Stimulated activated CD4-positive, alpha-beta T cell treated with anti-CD3 and anti-CD28 coated beads, Interleukin-4, amount 100 ng/mL, for 4 hours (primary cell): ENCODE results near the gene ZNG1A.
"Not testable (repeated sequence)": the region's sequence is repeated elsewhere in the genome, so short reads cannot be mapped to it uniquely, and the experiment has no call there.

ENCODE experiments used
- DNase-seq, 2 experiments: peaks; one replicate each; pipeline ENCODE4 v3.0.0-alpha.2; 2020

Gene ZNG1A

DNA sequence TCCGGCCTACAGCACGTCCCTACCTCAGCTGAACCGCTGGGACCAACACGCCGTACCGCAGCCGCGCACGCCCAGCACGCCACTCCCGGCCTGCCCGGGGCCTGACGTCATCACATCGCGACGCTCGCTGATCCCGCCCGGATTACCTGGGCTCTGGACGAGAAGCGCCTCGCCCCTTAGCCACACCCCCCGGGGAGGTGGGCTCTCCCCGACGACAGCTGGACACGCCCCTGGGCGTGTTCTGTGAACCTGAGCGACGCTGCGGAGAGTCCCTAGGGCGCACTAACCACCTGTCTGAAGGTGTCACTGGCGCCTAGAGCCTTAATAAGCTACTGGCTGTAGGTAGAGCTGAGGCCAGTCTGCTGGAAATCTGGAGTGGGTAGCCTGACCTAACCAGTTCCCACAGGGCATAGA lies at the start of gene ZNG1A:
Gene ZNG1A (minus strand): TSS at position 87 of the 414 bp plus-strand sequence. CDS start 87 bp downstream, outside the sequence.
- peak; percentile 67 to 86 for DNase-seq

DNA sequence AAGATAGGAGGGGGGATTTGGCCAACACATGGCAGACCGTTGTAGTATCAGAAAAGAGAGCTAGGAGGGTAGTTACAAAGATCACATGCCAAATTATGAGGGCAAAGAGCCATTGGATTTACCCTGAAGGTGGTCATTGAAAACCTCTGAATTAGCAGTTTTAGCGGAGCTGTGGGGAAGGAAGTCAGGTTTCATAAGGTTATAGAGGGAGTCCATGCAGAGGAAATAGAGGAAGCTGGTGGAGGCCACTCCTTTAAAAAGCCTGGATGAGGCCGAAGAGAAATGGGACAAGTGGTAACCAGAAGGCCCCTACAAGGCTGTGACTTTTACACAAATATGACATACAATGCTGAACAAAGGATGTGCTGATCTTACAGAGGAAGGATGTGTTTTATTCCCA lies 49.0 kb upstream of the ZNG1A start:
- no peak for DNase-seq

DNA sequence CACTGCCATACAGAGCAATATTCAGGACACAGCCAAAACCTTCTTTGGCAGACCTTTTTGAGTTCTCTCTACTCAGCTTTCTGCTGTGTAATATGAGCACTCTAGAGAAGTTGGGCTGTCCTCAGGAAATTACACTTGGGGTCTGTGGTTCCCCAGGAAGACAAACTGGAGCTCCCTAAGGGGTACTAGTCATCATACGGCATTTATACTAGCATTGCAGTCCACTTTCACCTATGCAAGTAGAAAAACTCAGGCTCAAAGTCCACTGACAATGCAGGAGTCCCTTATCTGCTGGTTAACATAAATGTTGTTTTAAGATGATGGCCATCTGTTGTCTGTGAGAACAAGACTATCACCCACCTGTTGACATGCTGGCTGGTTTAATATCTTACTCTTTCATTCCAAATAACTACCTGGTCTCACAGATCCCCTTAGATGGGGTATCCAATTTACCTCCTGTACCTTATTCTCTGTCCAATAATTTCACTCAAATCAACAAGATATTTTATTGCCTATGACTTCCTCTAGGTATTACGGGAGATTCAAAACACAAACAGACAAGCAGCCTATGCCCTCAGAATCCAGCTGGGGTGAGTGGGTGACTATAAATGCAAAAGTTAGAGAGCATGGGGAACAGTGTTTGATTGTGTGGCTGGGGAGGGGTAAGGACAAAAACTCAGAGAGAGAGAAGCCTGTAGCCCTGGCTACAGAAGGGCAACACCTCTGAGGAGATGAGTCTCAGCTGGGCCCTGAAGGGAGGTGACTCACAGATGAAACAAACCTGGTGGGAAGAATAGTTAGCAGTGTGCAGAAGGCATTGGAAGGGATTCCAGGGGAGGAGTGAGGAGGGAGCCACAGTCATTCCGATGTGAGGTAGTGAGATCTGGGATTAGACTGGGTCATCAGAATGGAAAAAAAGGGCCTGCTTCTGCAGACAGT lies 46.0 kb upstream of the ZNG1A start:
- no peak for DNase-seq

DNA sequence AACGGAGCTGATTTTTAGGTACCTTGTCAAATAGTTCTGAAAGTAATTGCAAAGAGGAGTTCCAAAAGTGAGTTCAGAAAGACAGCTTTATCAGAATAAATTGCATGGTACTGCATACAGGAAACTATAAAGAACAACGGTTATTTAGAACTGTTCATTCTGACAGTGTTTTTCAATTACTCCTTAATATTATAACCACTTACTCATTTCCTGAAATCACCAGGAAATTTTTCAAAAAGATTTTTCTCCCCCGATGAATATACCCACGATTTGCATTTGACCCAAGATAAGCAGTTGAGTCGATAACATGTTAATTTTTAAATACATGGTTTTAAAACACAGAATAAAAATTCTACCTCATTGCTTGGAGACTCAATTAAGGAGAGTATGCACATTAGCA lies 45.2 kb upstream of the ZNG1A start:
- no peak for DNase-seq

DNA sequence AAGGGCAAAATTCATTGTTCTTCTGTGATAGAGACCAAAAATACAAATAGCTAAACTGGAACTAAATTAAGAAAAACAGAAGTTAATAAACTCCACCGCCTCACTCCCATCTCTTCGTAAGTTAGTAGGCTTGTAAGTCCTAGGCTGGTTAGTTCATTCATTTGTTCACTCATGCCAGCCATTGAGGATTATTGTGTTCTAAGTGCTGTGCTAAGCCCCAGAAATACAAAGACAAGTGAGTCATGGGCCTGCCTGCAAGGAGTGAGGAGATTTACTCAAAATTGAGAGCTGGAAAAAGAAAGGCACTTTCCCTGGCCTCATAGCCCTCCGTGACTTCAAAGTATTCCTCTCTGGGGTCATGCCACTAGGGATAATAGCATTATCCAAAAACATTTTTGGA lies 44.3 kb upstream of the ZNG1A start:
- DNase-seq, result no peak

DNA sequence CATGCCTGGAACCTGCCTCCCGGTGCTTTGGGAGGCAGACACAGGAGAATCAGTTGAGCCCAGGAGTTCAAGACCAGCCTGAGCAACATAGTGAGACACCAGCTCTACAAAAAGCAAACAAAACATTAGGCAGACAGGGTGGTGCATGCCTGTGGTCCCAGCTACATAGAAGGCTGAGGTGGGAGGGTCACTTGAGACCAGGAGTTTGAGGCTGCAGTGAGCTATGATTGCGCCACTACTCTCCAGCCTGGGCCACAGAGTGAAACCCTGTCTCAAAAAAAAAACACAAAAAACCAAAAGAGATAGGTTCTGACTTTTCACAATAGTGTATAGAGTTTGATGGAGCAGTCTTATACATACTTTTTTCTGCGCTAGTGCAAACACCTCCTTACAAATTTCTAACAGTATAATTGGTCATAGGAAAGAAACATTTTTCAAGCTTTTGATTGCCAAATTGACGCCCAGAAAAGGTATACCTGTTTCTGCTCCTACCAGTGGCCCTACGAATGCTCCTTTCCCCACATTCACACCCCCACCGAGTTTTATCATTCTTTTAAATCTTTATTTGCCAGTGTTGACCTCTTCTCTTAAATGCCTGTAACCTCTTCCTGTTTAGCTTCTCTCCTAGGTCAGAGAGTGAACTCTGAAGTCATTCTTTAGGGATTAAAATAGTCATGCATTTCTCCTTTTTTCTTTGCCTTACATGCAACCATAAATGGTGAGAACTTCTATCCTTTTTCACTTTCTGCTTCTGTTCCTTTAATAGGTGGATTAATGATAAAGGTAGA lies 43.3 kb upstream of the ZNG1A start:
- no peak for DNase-seq

DNA sequence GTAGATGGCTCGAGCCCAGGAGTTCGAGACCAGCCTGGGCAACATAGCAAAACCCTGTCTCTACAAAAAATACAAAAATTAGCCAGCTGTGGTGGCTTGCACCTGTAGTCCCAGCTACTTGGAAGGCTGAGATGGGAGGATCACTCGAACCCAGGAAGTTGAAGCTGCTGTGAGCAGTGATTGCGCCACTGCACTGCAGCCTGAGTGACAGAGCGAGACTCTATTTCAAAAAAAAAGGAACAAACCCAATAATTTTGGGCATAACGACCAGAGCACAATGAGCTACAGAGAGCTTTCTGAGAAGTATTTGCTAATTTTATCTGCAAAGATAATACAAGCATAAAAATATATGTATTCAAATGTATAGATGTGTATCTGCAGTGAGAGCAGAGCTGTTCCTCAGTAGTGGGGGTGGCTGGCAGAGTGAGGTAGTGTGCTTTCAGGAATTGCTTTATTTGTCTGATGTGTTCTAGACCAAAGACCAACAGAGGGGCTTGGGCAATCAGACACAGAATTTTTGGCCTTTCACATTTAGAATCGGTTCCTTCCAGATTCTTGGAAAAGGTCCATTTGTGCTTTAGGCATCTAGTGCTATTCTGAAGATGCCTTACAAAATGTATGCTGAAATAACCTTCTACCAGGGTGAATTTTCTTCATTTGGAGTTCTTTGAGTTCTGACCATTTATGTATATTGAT lies 41.0 kb upstream of the ZNG1A start:
- DNase-seq, result no peak

DNA sequence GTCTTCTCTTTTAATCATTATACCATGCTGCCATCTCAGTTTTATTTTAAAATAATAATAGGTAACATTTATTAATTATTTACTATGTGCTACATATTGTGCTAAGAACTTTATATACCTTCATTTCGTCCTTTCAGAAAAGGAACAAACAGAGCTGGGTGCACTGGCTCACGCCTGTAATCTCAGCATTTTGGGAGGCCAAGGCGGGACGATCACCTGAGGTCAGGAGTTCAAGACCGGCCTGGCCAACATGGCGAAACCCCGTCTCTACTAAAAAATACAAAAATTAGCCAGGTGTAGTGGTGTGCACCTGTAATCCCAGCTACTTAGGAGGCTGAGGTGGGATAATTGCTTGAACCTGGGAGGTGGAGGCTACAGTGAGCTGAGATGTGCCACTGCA lies 40.2 kb upstream of the ZNG1A start:
- DNase-seq, result not testable (repeated sequence)

DNA sequence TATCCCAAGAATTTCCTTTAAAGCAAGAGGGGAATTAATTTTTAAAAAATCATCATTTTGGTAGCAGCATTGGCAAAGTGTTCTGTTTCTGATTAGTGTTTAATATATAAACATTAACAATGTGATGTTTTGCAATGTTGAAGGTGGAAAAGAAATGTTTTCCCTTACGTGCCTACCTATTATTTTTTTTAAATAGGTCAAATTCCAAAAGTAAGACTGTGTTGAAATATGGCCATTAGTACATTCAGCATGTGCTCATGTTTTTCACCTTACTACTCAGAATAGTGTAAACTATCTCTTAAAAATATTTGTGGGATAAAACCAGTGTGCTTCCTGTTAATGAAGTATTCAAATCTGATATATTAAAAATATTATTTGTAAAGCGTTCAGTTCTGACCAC lies 39.1 kb upstream of the ZNG1A start:
- DNase-seq, result no peak

DNA sequence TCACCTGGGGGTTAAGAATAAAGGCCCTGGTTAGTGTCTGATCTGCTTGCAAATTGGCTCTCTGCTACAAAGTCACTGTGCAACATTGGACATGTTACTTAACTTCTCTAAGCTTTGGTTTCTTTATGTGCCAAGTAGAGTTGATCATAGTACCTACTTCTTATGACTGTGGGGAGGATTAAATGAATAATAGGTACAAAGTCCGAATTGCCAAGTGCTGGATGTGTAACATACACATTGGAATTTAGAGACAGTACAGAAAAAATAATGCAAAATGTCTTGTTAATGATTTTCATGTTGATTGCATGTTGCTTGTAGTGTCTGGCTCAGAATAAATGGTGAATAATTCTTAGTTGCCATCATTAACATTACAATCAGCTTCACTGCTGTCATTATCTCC lies 38.0 kb upstream of the ZNG1A start:
- no peak for DNase-seq

DNA sequence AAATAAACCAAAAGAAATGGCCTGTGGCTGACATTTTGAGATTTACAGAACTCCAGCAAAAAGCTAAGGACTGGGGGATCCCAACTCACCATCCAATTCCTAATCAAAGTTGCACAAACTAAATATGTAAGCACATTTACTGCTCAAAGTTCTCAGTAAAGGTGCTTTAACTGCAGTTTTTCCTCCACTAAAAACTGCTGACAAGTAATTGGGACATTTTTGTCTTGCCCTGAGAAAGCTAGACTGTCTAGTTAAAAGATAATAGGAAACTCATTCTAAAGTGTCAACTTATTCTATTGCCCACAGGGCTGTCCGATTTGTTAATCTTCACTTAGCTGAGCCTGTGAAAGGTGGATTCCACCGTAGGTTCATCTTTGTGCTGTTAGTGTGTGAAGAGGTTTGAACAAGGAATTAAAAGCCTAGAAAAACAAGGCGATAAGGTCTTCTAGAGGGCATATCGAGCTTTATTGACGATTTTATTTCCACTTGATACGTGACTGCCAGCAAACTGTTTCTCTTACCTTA lies 36.8 kb upstream of the ZNG1A start:
- DNase-seq, result no peak

DNA sequence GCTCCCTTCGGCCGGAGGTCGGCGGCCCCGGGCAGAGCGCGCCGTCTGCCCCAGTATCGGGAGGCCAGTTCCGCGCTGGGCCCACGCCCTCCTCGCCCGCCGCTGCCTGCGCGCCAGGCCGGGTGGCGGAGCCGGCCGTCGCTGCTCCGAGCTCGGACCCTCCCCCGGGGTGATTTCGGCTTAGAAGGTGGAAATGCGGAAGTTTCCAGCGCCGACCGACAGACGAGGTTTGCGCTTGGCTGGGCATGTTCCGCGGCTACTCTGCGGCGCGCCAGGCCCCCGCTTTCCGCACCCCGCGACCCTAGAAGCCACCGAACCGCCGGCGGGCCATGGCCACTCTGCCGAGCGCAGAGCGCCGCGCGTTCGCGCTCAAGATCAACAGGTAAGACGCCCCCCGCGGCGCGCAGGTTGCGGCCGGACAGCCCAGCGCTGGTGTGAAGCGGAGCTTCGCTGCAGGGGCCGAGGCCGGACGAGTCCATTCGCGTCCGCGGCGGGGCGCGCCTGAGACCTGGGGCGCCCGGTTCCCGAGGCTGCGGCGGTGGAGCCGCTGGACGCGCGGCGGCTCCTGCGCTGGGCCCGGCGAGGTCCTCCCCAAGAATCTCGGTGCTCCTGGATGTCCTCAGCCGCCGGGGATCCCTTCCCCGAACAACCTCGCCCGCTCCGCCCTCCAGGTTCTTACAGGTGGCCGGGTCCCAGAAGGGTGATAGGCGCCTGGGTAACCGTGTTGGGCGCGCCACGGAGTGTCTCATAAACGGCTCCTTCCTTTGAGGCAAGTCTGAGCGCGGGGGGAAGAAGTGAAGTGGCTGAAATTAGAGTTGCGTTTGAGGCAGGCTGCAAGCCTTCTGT lies 36.0 kb upstream of the ZNG1A start, which contains the start of gene DOCK8:
Gene DOCK8 (plus strand): TSS at position 218 of the 846 bp plus-strand sequence. CDS start 112 bp downstream, at position 330.
- DNase-seq, result peak; percentile 41 to 46

DNA sequence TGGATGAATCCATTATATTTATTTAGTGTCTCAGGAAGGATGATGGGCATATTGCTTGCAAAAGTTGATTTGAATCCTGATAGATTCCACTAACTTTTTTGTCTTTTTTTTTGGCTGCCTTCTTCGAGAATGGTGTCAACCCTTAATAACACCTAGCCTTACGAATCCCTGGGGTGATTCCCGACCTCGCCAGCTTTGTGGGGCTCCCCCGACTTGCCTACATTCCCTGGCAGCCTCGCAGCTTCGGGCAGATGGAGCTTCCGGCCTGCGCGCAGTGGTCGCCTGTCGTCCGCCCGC lies 35.4 kb upstream of the ZNG1A start:
- no peak for DNase-seq

DNA sequence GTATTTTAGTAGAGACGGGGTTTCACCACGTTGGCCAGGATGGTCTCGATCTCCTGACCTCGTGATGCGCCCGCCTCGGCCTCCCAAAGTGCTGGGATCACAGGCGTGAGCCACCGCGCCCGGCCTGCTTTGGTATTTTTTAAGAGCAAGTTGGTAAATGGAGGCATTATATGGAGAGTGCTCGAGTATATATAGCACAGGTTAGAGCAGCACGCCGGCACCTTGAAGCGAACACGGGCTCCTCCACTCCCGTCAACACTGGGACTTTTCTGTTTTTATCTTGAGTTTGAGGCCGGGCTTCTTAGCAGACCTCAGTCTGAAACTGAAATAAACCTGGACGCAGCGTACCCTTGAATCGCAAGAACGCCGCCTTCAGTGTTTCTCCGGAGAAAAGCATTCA lies 35.0 kb upstream of the ZNG1A start:
- not testable (repeated sequence) for DNase-seq

DNA sequence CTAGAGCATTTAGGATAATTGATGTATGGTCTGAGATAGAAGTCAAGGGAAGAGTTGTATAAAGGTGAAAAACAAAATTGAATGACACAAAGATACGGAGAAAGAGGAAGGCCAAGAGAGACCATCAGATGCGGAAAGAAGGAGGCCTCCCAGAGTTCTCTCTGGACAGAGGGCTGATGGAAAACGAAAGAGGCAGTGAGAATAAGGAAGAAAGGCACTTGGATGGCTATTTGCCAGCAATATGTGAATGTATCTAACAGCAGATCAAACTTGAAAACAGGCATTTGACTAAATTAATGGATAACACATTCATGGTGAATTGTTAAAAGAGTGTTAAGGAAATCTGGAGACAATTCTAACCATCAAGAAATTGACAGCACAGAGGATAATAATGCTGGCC lies 33.4 kb upstream of the ZNG1A start:
- no peak for DNase-seq

DNA sequence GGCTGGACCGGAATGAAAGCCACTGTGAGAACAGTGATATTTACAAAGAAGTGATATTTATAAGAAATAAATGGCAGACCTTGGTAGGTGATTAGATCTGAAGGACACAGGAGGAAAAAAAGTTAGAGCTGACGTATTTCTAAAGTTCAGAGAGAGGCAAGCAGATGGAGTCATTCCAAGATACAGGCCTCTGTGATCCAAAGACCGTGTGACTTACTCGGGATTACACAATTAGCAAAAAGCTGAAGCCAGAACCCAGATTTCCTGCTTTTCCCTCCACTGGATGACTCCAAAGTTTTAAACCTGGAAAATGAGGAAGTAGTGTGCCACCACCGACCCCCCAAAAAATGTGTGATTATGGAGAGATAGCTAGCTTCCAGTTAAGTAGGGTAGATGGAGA lies 32.7 kb upstream of the ZNG1A start:
- DNase-seq, result no peak

DNA sequence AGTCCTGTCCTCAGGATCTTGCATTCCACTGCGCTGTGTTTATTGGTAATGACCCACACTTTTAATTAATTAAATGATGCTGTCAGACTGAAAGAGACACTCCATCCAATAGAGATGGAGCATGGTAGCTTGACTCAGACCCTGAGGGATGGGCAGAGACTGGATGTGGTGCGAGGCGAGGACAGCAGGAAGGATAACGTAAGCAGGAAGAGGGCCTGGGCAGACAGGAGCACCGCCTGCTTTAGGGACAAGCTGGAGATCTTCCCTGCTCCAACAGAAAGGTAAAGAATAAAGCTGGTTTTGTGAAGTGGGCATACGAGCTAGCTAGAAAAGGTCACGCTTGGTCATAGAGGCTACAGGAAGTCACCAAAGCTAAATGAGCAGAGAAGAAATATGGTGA lies 32.2 kb upstream of the ZNG1A start:
- no peak for DNase-seq

DNA sequence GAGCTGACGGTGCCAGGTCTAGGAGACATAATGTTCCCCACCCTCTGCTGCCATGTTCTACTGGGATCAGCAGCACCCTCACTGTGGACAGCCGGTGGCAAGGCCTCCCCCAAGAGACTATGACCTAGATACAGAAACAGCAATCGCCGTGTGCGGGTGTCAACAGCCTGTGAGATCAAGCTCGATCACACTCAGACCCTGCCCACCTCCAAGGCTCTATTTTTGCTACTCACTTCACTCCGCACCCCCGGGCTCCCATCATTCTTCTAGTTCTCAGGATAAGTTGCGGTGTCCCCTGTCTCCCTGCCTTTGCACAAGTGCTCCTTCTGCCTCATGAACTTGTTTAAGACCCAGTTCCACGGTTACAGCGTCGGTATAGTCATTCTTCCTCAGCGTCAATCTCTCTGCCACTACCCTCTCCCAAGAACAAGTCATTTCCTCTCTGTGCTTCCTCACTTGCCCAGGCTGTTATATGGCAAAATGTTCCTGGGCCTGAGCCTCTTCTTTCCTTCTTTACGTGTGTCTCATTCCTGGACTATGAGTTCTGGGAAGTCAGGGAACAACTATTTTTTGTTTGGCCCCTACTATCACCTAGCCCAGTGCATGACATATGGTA lies 30.4 kb upstream of the ZNG1A start:
- DNase-seq, result no peak

DNA sequence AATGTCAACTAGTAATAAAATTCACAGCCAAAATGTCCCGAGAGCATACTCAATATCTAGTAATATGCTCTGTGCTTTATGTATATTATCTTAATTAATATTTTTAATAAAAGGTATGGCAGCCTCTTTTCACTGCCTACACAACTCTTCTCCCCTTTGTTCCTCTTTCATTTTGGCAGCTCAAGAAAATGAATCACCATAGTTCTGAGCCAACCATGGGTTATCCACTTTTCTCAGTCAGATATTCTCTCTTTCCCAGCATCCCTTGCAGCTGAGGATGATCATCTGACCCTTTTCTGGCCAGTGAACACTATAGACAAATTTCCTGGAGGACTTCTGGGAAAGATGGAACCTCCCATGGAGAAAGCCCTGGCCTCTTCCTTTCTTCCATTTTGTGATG lies 27.6 kb upstream of the ZNG1A start:
- no peak for DNase-seq

DNA sequence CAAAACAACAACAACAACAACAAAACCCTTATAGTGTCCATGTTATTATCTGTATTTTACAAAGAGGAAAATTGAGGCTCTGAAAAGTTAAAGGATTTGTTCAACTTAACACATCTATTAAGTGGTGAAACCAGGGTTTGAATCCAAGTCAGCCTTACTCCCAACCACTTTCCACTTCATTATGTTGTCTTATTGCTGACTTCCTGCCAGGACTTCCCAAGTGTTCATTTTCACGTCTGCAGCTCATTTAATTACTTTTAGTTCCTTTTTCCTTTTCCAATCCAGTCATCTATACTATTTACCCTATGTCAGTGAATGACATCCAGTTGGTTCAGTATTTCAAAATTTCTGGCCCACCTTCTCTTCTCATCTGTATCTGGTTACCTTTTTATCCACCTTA lies 20.7 kb upstream of the ZNG1A start:
- DNase-seq, result not testable (repeated sequence)

DNA sequence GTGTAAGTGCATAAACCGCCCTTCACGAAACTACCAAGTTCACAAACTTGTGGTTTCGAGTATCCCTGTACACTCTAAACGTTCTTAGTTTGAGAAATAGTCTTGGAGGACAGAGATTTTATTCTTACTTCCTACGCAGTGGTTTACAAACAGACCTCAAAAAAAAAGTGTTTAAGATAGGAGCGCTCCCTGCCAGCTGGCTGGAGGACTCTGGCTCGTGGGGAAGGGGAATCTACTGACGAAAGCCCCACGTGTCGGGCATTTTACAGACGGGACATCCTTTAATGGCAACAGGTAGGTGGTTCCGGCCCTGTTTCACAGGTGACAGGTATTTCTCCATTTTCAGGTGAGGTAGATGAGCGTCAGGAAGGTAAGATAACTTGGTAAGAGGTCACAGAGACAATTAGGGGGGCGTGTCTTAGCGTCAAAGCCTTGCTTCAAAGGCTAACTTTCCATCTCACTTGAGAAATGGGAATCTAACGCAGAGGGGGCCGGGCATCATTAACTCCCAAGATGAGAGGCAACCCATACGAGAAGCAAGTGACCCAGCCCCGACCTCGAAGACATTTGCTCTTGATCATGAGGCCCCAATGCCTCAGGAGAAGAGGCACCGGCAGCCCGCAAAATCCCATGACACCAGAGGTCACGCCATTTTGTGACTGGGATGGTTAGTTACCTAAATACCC lies 573 bp downstream of the ZNG1A start:
- not testable (repeated sequence) for DNase-seq
